Naive B cell (primary cell): ENCODE data around the gene HIGD1B. TPM values are rescaled to one million over a fixed set of nuclear protein-coding genes. Genes with fewer than 3 reads are reported as not detected.

Source experiments
- ATAC-seq, 2 donors: fragments of 150-1000 bp; cut with Tn5 transposase; 2 replicates each; pipeline ENCODE4 v1.10.0; 2021; ENCODE audit warnings: low read depth in 2 of 2, mild to moderate bottlenecking in 2 of 2, moderate library complexity in 2 of 2
- DNase-seq: peaks from one replicate; pipeline ENCODE4 v3.0.0; 2022
- H3K27ac Mint-ChIP-seq, 6 donors: one replicate each; pipeline ENCODE4 v1.8.0; 2020 to 2022; ENCODE audit warnings: mild to moderate bottlenecking in 6 of 6, mixed read lengths in 6 of 6, moderate library complexity in 5 of 6, inconsistent platforms in 2 of 6
- H3K27me3 Mint-ChIP-seq, 3 donors: one replicate each; pipeline ENCODE4 v1.8.0; 2021 to 2022; ENCODE audit warnings: mixed read lengths in 3 of 3, mild to moderate bottlenecking in 1 of 3
- H3K36me3 Mint-ChIP-seq, 2 donors: one replicate each; pipeline ENCODE4 v1.8.0; 2020 to 2022; ENCODE audit warnings: mixed read lengths in 2 of 2, inconsistent platforms in 1 of 2, mild to moderate bottlenecking in 1 of 2
- H3K4me1 Mint-ChIP-seq, 3 donors: one replicate each; pipeline ENCODE4 v1.8.0; 2020 to 2022; ENCODE audit warnings: mixed read lengths in 3 of 3, inconsistent platforms in 1 of 3, mild to moderate bottlenecking in 1 of 3, moderate library complexity in 1 of 3
- H3K4me3 Mint-ChIP-seq, 8 donors: one replicate each; pipeline ENCODE4 v1.8.0; 2020 to 2022; ENCODE audit warnings: mild to moderate bottlenecking in 8 of 8, mixed read lengths in 8 of 8, moderate library complexity in 8 of 8, inconsistent platforms in 2 of 8
- H3K9me3 Mint-ChIP-seq, 7 donors: one replicate each; pipeline ENCODE4 v1.8.0; 2020 to 2022; ENCODE audit warnings: mixed read lengths in 7 of 7, mild to moderate bottlenecking in 5 of 7, inconsistent platforms in 2 of 7, moderate library complexity in 1 of 7
- polyA plus RNA-seq, 6 donors: library from polyadenylated mRNA; unstranded; fragments of 300-500 nt; fragmentation: Illumina TruSeq; gene quantifications; one replicate each; pipeline ENCODE4 v1.2.3, GENCODE V29; 2021; ENCODE audit warnings: low read depth in 6 of 6

Gene HIGD1B
- polyA plus RNA-seq, 6 donors from 2014 or later, result not detected

GRCh38 chr17:44872131-44872768, 24.6 kb downstream of the HIGD1B start:
- no peak overlapping the region for H3K4me3 Mint-ChIP-seq
- no peak for ATAC-seq
- no peaks in the 10 kb centered on the region for H3K9me3 Mint-ChIP-seq
- DNase-seq, result no peak
- peaks cover 20 to 27% of the 10 kb centered on the region in 2 donors for H3K36me3 Mint-ChIP-seq
- peak overlapping the region in 1 of 6 donors; percentile 23 for H3K27ac Mint-ChIP-seq
- no peaks in the 10 kb centered on the region for H3K27me3 Mint-ChIP-seq
- no peaks in the 10 kb centered on the region for H3K4me1 Mint-ChIP-seq

DNA sequence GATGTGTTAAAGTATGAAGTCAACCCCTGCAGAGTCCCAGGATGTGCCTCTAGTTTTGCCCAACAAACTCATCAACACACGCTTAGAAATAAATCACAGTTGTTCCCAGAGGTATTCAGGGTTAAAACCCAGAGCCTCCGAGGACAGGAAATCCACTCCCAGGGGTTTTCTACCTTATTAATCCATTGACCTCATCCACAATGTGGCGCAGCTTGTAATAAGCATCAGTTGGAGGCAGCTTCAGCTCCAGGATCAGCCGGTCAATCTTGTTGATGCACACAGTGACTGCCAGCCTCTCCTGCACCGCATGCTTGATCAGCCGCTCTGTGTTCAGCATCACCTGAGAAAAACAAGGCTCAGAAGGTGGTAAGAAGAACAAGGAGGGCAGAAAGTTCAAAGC, 28.1 kb downstream of the HIGD1B start:
- ATAC-seq (no peak), DNase-seq (no peak)
- Mint-ChIP-seq H3K4me1 (peaks cover 0 to 4% (median 0%) of the 10 kb centered on the region in 3 donors), H3K27me3 (no peaks in the 10 kb centered on the region), H3K27ac (no peak overlapping the region), H3K36me3 (peaks cover 22 to 27% of the 10 kb centered on the region in 2 donors), H3K4me3 (no peak overlapping the region), H3K9me3 (no peaks in the 10 kb centered on the region)

DNA sequence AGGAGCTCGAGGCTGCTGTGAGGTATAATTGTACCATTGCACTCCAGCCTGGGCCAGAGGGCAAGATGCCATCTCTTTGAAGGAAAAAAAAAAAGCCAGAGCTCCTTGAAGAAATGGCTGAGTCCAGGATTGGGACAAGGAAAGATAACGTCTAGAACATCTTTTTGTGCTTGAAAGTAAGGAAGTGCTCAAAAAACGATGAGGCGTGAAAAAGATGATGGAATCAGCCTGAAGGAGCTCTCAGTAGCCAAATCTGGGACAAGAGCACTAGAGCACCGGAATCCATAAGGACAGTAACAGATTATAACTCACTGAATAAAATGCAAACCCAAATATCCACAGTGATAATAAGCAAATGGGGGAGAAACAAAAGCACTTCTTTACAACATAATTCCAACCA, 29.4 kb downstream of the HIGD1B start:
- DNase-seq (no peak), ATAC-seq (no peak)
- peaks cover 15 to 22% of the 10 kb centered on the region in 2 donors for H3K36me3 Mint-ChIP-seq
- H3K9me3 Mint-ChIP-seq, result no peaks in the 10 kb centered on the region
- peaks cover 0 to 4% (median 0%) of the 10 kb centered on the region in 3 donors for H3K4me1 Mint-ChIP-seq
- H3K4me3 Mint-ChIP-seq, result no peak overlapping the region
- H3K27ac Mint-ChIP-seq, result no peak overlapping the region
- no peaks in the 10 kb centered on the region for H3K27me3 Mint-ChIP-seq

- H3K4me3 Mint-ChIP-seq, result no peak overlapping the region
- H3K36me3 Mint-ChIP-seq, result peaks cover 26 to 27% of the 10 kb centered on the region in 2 donors
- H3K9me3 Mint-ChIP-seq, result no peaks in the 10 kb centered on the region
- ATAC-seq (no peak), DNase-seq (peak; percentile 10)
- no peaks in the 10 kb centered on the region for H3K27me3 Mint-ChIP-seq
- H3K4me1 Mint-ChIP-seq, result peaks cover 0 to 4% (median 0%) of the 10 kb centered on the region in 3 donors
- H3K27ac Mint-ChIP-seq, result no peak overlapping the region
Measured at GRCh38 chr17:44878627-44879221, 31.0 kb downstream of the HIGD1B start.

DNA sequence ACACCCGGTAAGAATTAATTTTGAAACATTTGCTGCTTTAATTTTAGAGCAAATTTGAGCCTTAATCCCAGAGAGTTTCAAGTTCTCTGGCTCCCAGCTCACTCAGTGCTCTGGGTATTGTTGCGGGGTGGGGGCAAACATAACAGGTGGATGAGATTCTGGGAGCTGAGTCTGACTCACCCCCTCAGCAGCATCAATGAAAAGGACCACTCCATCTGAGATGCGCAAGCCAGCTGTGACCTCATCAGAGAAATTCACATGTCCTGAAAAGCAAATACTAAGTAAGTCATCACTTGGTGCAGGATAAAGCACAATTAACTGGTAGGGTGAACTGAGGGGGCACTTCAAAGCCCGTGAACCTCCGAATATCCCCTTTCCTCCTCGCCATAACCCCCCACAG, 31.7 kb downstream of the HIGD1B start:
- no peak overlapping the region for H3K27ac Mint-ChIP-seq
- no peaks in the 10 kb centered on the region for H3K9me3 Mint-ChIP-seq
- DNase-seq (no peak), ATAC-seq (no peak)
- H3K4me1 Mint-ChIP-seq, result peaks cover 0 to 4% (median 0%) of the 10 kb centered on the region in 3 donors
- no peaks in the 10 kb centered on the region for H3K27me3 Mint-ChIP-seq
- H3K36me3 Mint-ChIP-seq, result peaks cover 26 to 30% of the 10 kb centered on the region in 2 donors
- H3K4me3 Mint-ChIP-seq, result no peak overlapping the region

GRCh38 chr17:44880062-44880461, 32.4 kb downstream of the HIGD1B start:
- DNase-seq, result no peak
- Mint-ChIP-seq H3K4me3 (no peak overlapping the region), H3K4me1 (peaks cover 0 to 4% (median 0%) of the 10 kb centered on the region in 3 donors), H3K27ac (no peak overlapping the region), H3K9me3 (no peaks in the 10 kb centered on the region), H3K27me3 (no peaks in the 10 kb centered on the region), H3K36me3 (peaks cover 26 to 30% of the 10 kb centered on the region in 2 donors)
- no peak for ATAC-seq

DNA sequence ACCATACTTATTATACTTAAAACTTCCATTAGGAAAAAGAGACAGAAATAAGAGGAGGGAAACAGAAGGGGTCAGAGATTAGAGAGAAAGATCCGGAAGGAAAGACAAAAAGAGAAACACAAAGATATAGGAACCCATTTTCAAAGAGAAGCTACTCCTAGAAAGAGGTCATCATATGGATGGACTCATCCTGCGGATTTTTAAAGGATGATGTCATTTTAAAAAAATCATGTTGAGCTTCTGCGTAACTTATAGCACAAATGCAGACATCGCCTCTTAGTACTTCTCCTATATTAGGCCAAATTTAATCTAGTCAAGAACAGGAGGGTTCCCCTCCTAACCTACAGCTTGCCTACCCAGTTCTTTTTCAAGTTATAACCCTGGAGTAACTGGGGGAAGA, 33.5 kb downstream of the HIGD1B start:
- peaks cover 28 to 30% of the 10 kb centered on the region in 2 donors for H3K36me3 Mint-ChIP-seq
- no peak for DNase-seq
- H3K4me1 Mint-ChIP-seq, result peaks cover 0 to 4% (median 0%) of the 10 kb centered on the region in 3 donors
- H3K27me3 Mint-ChIP-seq, result no peaks in the 10 kb centered on the region
- no peak for ATAC-seq
- H3K27ac Mint-ChIP-seq, result peak overlapping the region in 1 of 6 donors; percentile 67
- no peaks in the 10 kb centered on the region for H3K9me3 Mint-ChIP-seq
- H3K4me3 Mint-ChIP-seq, result no peak overlapping the region

DNA sequence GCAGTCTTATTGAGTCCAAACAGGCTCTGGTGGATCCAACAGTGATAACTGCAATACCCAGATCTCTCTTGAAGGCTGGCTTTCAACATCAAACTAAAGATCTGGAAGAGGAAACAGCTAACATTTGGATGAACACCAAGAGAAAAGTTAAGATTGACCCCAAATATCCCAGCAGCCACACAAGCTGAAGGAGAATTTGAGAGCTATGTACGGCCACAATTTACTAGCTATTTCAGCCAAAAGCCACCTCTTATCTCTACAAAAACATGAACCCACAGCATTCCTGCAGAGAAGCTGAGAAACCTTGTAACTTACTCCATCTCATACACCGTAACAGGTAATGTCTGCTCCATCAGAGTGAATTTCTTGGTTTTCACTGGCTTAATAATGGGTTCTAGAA, 37.3 kb downstream of the HIGD1B start:
- Mint-ChIP-seq H3K4me3 (no peak overlapping the region), H3K4me1 (peaks cover 0 to 4% (median under 1%) of the 10 kb centered on the region in 3 donors), H3K9me3 (no peaks in the 10 kb centered on the region), H3K27ac (no peak overlapping the region), H3K27me3 (no peaks in the 10 kb centered on the region), H3K36me3 (peaks cover 21 to 25% of the 10 kb centered on the region in 2 donors)
- DNase-seq (no peak), ATAC-seq (no peak)

GRCh38 chr17:44887016-44887415, 39.3 kb downstream of the HIGD1B start:
- Mint-ChIP-seq H3K27ac (no peak overlapping the region), H3K4me1 (peaks cover 0 to 10% (median 4%) of the 10 kb centered on the region in 3 donors)

GRCh38 chr17:44887971-44888954, 40.6 kb downstream of the HIGD1B start:
- Mint-ChIP-seq H3K4me3 (no peak overlapping the region), H3K27ac (no peak overlapping the region), H3K36me3 (peaks cover 7 to 12% of the 10 kb centered on the region in 2 donors), H3K9me3 (no peaks in the 10 kb centered on the region), H3K4me1 (peaks cover 0 to 11% (median 4%) of the 10 kb centered on the region in 3 donors), H3K27me3 (no peaks in the 10 kb centered on the region)
- DNase-seq, result no peak
- ATAC-seq, result peak; percentile 38 to 52

More at GRCh38 chr17:44887016-44887415, 39.3 kb downstream of the HIGD1B start:
- no peak for ATAC-seq
- Mint-ChIP-seq H3K27me3 (no peaks in the 10 kb centered on the region), H3K36me3 (peaks cover 15 to 19% of the 10 kb centered on the region in 2 donors), H3K4me3 (peak overlapping the region in 1 of 8 donors; percentile 30), H3K9me3 (no peaks in the 10 kb centered on the region)
- DNase-seq, result no peak

GRCh38 chr17:44889003-44889402, 41.3 kb downstream of the HIGD1B start:
- Mint-ChIP-seq H3K4me1 (peaks cover 0 to 13% (median 4%) of the 10 kb centered on the region in 3 donors), H3K36me3 (peaks cover 0 to 7% of the 10 kb centered on the region in 2 donors), H3K27me3 (no peaks in the 10 kb centered on the region), H3K27ac (no peak overlapping the region), H3K9me3 (no peaks in the 10 kb centered on the region), H3K4me3 (no peak overlapping the region)
- no peak for DNase-seq
- no peak for ATAC-seq

DNA sequence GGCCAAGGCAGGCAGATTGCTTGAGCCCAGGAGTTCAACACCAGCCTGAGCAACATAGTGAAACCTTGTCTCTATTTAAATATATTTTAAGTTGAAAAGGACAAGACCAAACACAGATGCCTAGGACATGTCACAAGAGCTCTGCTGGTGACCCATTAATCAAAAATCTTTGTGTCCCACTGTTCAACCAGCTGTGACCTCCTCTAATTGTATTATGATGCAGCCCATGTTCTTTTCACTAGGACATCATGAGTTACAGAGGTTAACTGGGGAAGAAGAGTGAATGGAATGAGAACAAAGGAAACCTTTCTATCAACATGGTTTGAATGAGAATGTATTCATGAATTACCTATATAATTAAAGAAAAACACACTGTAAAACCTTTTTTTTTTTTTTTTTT, 44.6 kb downstream of the HIGD1B start:
- Mint-ChIP-seq H3K4me3 (no peak overlapping the region), H3K4me1 (peaks cover 10 to 30% (median 16%) of the 10 kb centered on the region in 3 donors), H3K27ac (no peak overlapping the region), H3K36me3 (peaks cover 0 to 7% of the 10 kb centered on the region in 2 donors), H3K27me3 (no peaks in the 10 kb centered on the region), H3K9me3 (no peaks in the 10 kb centered on the region)
- ATAC-seq (no peak), DNase-seq (no peak)

DNA sequence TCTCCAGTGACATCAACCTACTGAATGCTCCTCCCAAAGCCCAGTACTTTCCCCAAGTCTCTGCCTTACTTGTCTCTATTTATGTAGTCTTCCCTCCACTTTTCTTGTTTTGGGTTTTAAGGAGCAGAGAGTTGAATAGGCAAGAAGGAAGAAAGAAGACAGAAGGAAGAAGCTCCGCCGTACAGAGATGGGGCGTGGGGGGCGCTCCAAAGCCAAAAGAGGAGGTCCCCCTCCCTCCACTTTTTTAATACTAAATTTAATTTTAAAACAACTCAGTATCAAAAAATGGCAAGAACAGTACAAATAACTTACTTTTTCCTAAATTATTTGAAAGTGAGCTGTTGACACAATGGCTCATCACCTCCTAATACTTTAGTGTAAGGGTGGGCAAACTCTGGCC, 47.0 kb downstream of the HIGD1B start:
- Mint-ChIP-seq H3K4me1 (peaks cover 23 to 46% (median 25%) of the 10 kb centered on the region in 3 donors), H3K36me3 (peaks cover 0 to 7% of the 10 kb centered on the region in 2 donors), H3K9me3 (no peaks in the 10 kb centered on the region), H3K27ac (no peak overlapping the region), H3K4me3 (peak overlapping the region in 2 of 8 donors; percentile 12 to 57), H3K27me3 (no peaks in the 10 kb centered on the region)
- DNase-seq (no peak), ATAC-seq (no peak)
